Measurements from ENCODE around the gene SERP2.

SERP2 gene

GRCh38 chr13:44400736-44401135, 27.1 kb downstream of the SERP2 start:
- H4K20me1 ChIP-seq (ENCODE audit: insufficient read depth, low read length) = no peaks in the 10 kb centered on the region
- no peak overlapping the region for H3K4me3 ChIP-seq (ENCODE audit: low read length)
- H3K79me2 ChIP-seq (ENCODE audit: low read length) = no peaks in the 10 kb centered on the region
- H2AFZ ChIP-seq (ENCODE audit: low read depth, low read length) = no peak overlapping the region
- no peak for TF ChIP-seq EZH2phosphoT487 (IDR thresholded peaks at IDR 0.05; ENCODE audit: low read depth)
- TF ChIP-seq CTCF (IDR thresholded peaks at IDR 0.05; ENCODE audit: low read depth, low read length) = no peak
- H3K27me3 ChIP-seq (ENCODE audit: low read depth, low read length) = peaks cover 63% of the 10 kb centered on the region
- H3K36me3 ChIP-seq (replicated peaks; ENCODE audit: low read depth, low read length) = no peaks in the 10 kb centered on the region
- no peak overlapping the region for H3K27ac ChIP-seq (ENCODE audit: low read length)
- H3K4me2 ChIP-seq (ENCODE audit: low read length) = no peak overlapping the region
- no peaks in the 10 kb centered on the region for H3K9me3 ChIP-seq (ENCODE audit: insufficient read depth, low read length)
- H3K4me1 ChIP-seq (ENCODE audit: low read length) = no peaks in the 10 kb centered on the region
- no peak overlapping the region for H3K9ac ChIP-seq (ENCODE audit: low read length)

- Histone ChIP-seq H3K9me3 (ENCODE audit: insufficient read depth, low read length) (no peaks in the 10 kb centered on the region), H3K27me3 (ENCODE audit: low read depth, low read length) (peaks cover 65% of the 10 kb centered on the region), H2AFZ (ENCODE audit: low read depth, low read length) (no peak overlapping the region), H3K36me3 (replicated peaks; ENCODE audit: low read depth, low read length) (no peaks in the 10 kb centered on the region), H4K20me1 (ENCODE audit: insufficient read depth, low read length) (no peaks in the 10 kb centered on the region), H3K79me2 (ENCODE audit: low read length) (no peaks in the 10 kb centered on the region), H3K4me1 (ENCODE audit: low read length) (no peaks in the 10 kb centered on the region), H3K27ac (ENCODE audit: low read length) (no peak overlapping the region), H3K4me3 (ENCODE audit: low read length) (no peak overlapping the region), H3K9ac (ENCODE audit: low read length) (no peak overlapping the region), H3K4me2 (ENCODE audit: low read length) (no peak overlapping the region)
- TF ChIP-seq EZH2phosphoT487 (IDR thresholded peaks at IDR 0.05; ENCODE audit: low read depth) = no peak
- no peak for TF ChIP-seq CTCF (IDR thresholded peaks at IDR 0.05; ENCODE audit: low read depth, low read length)
Observed at GRCh38 chr13:44401577-44401976, 28.0 kb downstream of the SERP2 start.

GRCh38 chr13:44402899-44403445, 29.3 kb downstream of the SERP2 start:
- Histone ChIP-seq H3K9me3 (ENCODE audit: insufficient read depth, low read length) (no peaks in the 10 kb centered on the region), H3K4me2 (ENCODE audit: low read length) (no peak overlapping the region), H3K79me2 (ENCODE audit: low read length) (no peaks in the 10 kb centered on the region), H2AFZ (ENCODE audit: low read depth, low read length) (no peak overlapping the region), H3K4me3 (ENCODE audit: low read length) (no peak overlapping the region), H3K4me1 (ENCODE audit: low read length) (no peaks in the 10 kb centered on the region), H3K27me3 (ENCODE audit: low read depth, low read length) (peaks cover 53% of the 10 kb centered on the region), H3K36me3 (replicated peaks; ENCODE audit: low read depth, low read length) (no peaks in the 10 kb centered on the region), H3K27ac (ENCODE audit: low read length) (no peak overlapping the region), H4K20me1 (ENCODE audit: insufficient read depth, low read length) (no peaks in the 10 kb centered on the region), H3K9ac (ENCODE audit: low read length) (no peak overlapping the region)
- no peak for TF ChIP-seq EZH2phosphoT487 (IDR thresholded peaks at IDR 0.05; ENCODE audit: low read depth)
- no peak for TF ChIP-seq CTCF (IDR thresholded peaks at IDR 0.05; ENCODE audit: low read depth, low read length)

GRCh38 chr13:44403461-44404056, 29.9 kb downstream of the SERP2 start:
- H2AFZ ChIP-seq (ENCODE audit: low read depth, low read length) = no peak overlapping the region
- H3K79me2 ChIP-seq (ENCODE audit: low read length) = no peaks in the 10 kb centered on the region
- no peak for TF ChIP-seq EZH2phosphoT487 (IDR thresholded peaks at IDR 0.05; ENCODE audit: low read depth)
- no peaks in the 10 kb centered on the region for H4K20me1 ChIP-seq (ENCODE audit: insufficient read depth, low read length)
- H3K4me2 ChIP-seq (ENCODE audit: low read length) = no peak overlapping the region
- H3K27me3 ChIP-seq (ENCODE audit: low read depth, low read length) = peaks cover 47% of the 10 kb centered on the region
- no peak overlapping the region for H3K4me3 ChIP-seq (ENCODE audit: low read length)
- no peaks in the 10 kb centered on the region for H3K4me1 ChIP-seq (ENCODE audit: low read length)
- no peak overlapping the region for H3K27ac ChIP-seq (ENCODE audit: low read length)
- no peaks in the 10 kb centered on the region for H3K9me3 ChIP-seq (ENCODE audit: insufficient read depth, low read length)
- no peak overlapping the region for H3K9ac ChIP-seq (ENCODE audit: low read length)
- H3K36me3 ChIP-seq (replicated peaks; ENCODE audit: low read depth, low read length) = no peaks in the 10 kb centered on the region
